Stromal cell of bone marrow (primary cell): ENCODE measurements around the gene PNO1.
"Not testable (repeated sequence)": the region's sequence is repeated elsewhere in the genome, so short reads cannot be mapped to it uniquely, and the experiment has no call there.

ENCODE experiments used
- DNase-seq: peaks from one replicate; pipeline ENCODE4 v3.0.0-alpha.2; 2012; ENCODE audit warnings: low read depth

PNO1 gene

DNA sequence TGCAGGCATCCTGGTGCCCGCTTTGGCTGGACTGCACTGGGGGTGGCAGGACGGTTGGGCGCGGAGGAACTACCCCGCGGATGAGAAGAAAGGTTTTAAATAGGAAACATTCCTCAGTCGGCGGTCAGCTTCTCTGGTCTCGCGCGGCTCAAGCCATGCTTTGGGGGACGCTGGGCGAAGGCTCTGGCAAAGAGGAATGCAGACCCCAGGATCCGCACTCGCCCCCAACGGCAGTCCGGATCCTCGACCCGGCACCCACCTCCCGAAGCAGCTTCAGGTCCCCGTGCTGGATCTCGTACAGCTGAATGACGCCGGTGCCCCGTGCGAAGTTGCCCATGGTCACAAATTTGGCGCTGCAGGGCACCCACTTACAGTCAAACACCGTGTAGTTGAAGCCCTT lies 686 bp upstream of the PNO1 start:
- no peak for DNase-seq

DNA sequence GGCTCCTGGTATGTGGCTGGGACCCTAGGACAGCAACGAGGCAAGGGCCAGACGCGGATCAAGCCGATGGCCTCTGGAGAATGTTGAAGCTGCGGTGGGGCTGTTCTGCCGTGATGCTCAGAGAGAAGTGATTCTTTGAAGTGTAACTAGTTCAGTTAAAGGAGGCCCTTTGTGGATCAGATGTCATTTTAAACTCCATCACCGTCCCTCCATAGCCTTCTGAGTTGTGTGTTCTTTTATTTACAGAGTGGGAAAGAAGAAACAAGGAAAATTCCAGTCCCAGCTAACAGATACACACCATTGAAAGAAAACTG lies 403 bp downstream of the PNO1 start:
- no peak for DNase-seq

GRCh38 chr2:68163641-68164040 lies 6.0 kb downstream of the PNO1 start:
- no peak for DNase-seq

DNA sequence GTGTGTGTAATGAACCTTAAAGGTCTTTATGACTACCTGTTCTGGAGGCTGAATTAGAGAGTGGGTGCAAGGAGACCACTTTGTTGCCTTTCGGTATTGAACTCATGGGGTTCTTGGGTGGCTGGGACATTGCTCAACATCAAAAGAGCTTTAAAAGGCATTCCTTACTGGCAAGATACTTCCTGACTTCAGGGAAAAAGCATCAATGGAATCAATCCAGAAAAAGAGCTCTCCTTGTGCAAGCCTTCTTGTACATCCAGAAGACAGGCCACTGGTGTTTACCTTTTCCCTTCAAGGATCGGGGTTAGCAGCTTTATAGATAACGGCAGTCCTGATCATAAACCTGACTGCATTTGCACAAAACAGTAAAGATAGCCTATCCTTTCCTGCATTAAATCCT lies 9.5 kb downstream of the PNO1 start:
- no peak for DNase-seq

- DNase-seq = no peak
Measured at GRCh38 chr2:68169308-68169707, 11.6 kb downstream of the PNO1 start.

GRCh38 chr2:68171146-68171545 lies 13.5 kb downstream of the PNO1 start:
- no peak for DNase-seq

- no peak for DNase-seq
Measured at GRCh38 chr2:68171684-68172083, 14.0 kb downstream of the PNO1 start.

GRCh38 chr2:68172521-68172920 lies 14.8 kb downstream of the PNO1 start:
- no peak for DNase-seq

GRCh38 chr2:68172990-68173700 lies 15.5 kb downstream of the PNO1 start:
- no peak for DNase-seq

DNA sequence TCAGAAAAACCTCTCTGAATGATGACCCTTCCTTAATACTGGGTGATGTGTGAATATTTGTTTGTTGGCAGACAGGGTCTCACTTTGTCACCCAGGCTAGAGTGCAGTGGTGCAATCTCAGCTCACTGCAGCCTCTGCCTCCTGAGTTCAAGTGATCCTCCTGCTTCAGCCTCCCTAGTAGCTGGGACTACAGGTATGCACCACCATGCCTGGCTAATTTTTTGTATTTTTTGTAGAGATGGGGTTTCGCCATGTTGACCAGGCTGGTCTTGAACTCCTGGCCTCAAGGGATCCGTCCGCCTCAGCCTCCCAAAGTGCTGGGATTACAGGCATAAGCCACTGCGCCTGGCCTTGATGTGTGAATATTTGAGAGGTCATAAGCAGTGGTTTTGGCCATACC lies 17.5 kb downstream of the PNO1 start:
- DNase-seq = not testable (repeated sequence)

DNA sequence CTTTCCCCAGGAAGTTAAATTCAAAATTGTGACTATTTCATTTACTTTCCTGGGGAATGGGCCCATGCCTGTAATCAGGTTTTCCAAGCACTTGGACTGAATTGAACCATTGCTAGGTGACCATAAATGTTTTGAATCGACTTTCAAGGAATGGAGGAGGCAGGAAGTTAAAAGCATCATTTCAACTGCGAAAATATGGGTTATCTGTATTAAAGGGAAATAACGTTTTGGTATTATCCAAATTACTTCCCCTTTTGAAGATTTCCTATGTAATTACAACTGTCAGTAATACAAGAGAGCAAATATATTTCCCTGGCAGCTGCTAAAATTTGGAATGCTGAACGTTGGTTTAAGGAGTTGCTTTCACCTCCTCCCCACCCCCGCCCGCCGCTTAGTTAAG lies 19.0 kb downstream of the PNO1 start:
- DNase-seq = no peak

DNA sequence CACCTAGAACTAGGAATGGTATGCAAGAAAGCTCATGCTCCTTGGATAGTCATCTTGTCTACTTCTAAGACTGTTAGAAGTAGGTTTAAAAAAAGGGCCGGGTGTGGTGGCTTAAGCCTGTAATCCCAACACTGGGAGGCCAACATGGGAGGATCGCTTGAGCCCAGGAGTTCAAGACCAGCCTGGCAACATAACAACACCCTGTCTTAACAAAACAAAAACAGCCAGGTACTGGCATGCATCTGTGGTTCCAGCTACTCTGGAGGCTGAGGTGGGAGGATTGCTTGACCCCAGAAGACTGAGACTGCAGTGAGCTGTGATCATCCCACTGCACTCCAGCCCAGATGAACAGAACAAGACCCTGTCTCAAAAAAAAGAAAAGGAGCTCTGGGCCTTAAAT lies 19.9 kb downstream of the PNO1 start:
- no peak for DNase-seq

DNA sequence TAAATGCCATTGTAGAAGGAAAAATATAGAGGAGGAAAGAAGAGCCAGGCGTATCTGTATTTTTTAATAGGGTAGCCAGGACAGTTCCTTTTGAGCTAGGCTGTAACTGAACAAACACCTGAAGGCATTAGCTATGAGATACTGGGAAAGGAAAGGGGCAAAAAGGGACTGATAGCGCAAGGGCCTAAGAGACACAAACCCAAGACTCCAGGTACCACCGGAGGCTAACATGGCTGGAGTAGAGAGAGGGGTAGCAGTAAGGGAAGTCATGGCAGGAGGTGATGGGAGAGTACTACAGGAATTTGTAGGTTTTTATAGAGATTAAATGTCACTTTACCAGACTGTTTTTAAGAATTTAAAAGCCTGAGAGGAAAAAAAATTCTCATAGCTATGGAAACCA lies 20.7 kb downstream of the PNO1 start:
- DNase-seq = no peak

DNA sequence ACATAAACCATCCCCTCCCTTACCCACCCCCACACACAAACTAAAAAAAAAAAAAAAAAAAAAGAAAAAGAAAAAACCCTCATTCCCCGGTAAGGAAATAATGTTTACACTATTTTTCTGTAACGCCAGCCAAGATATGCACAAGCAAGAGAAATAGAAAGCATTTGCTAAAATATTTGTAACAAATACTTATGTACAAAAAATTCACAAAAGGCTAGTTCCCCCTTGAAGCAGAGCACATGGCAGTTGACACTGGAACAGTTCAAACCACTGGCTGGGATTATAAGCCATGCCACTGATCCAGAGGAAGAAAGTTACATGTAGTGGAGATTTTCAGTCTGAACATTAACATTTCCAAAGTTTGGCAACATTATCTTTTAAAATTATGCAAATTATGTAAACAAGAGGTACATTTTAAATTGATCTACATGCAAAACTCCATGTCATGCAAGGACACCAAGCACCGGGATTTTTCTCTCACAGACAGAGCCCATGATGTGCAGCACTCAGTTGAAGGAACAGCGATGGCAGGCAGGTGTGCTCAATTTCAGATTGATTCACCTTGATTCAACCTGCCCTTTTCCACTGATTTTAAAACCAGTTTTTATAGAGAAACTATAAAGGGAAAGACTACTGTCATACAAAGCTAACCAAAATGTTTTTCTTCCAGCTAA lies 21.4 kb downstream of the PNO1 start:
- DNase-seq = no peak

GRCh38 chr2:68182902-68183301 lies 25.2 kb downstream of the PNO1 start:
- no peak for DNase-seq

GRCh38 chr2:68185541-68186164 lies 28.0 kb downstream of the PNO1 start:
- no peak for DNase-seq

DNA sequence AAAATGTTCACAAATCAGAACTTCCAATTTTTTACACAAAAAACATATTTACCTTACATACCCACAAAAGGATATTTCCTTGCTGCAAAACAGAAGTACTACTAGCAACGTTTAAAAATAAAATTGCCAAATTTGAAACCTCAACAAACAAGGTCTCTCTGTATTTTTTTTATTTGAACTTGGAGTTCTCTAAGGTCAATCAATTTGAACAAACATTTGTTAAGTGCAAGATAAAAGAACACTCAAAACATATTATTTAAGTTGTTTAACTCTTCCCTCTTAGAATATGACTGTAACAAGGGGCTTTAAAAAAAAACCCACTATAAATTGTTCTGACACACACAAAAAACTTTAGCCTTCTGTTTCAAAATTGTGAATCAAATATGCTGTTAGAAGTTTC lies 29.6 kb downstream of the PNO1 start:
- no peak for DNase-seq

- no peak for DNase-seq
Measured at GRCh38 chr2:68188831-68189230, 31.1 kb downstream of the PNO1 start.

GRCh38 chr2:68189991-68190784 lies 32.5 kb downstream of the PNO1 start:
- no peak for DNase-seq

- DNase-seq = peak; percentile 75
Measured at GRCh38 chr2:68190991-68191731, 33.5 kb downstream of the PNO1 start.

GRCh38 chr2:68193144-68193543 lies 35.5 kb downstream of the PNO1 start:
- no peak for DNase-seq

DNA sequence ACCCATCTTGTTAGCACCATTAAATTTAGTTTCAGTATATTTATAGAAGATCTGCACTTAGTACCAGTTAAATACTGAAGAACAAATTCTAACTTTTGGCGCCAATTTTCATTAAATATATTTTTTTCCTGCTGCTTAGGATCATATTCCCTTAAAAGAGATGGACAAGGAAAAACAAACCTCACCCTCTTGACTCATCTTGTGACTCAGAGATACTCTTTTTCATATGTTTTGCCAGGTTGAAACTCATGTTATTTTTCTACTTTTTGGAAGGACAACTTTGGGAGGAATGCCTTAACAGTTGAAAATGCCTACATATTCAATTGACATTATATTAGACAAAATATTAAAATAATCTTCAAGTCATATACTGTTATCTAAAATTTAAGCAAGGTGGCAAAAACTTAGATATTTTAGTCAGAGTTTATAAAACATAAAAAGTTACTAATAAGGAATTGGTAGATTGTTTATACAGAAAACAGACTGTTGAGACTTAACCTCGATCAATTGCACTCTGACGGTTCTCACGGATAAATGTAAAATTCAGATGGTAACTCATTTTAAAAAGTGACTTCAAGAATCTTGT lies 36.2 kb downstream of the PNO1 start:
- DNase-seq = peak; percentile 66
